Measurements from ENCODE around the gene TFIP11.

Gene TFIP11

DNA sequence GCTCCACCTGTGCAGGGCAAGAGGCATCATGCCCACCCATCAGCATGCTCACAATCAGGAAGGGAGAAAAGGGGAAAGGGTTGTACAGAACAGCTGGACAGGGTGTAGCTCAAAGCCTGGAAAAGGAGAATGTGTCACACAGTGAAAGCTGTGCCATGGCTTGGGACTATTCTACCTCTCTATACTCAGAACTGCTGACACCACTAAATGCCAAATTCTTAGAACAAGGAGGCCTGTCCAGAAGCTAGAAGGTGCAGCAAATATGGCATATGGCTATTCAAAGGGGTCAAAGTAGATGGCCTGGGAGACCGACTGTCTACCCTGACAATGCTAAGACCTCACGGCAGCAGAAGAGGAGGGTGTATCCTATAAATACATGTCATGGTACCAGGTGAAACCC, 41.5 kb downstream of the TFIP11 start:
- no peak overlapping the region for H3K27ac ChIP-seq
- TF ChIP-seq, protein P1, sequence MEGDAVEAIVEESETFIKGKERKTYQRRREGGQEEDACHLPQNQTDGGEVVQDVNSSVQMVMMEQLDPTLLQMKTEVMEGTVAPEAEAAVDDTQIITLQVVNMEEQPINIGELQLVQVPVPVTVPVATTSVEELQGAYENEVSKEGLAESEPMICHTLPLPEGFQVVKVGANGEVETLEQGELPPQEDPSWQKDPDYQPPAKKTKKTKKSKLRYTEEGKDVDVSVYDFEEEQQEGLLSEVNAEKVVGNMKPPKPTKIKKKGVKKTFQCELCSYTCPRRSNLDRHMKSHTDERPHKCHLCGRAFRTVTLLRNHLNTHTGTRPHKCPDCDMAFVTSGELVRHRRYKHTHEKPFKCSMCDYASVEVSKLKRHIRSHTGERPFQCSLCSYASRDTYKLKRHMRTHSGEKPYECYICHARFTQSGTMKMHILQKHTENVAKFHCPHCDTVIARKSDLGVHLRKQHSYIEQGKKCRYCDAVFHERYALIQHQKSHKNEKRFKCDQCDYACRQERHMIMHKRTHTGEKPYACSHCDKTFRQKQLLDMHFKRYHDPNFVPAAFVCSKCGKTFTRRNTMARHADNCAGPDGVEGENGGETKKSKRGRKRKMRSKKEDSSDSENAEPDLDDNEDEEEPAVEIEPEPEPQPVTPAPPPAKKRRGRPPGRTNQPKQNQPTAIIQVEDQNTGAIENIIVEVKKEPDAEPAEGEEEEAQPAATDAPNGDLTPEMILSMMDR (IDR thresholded peaks at IDR 0.05): no peak
- TF ChIP-seq ZFX (IDR thresholded peaks at IDR 0.05; ENCODE audit: borderline replicate concordance): no peak

DNA sequence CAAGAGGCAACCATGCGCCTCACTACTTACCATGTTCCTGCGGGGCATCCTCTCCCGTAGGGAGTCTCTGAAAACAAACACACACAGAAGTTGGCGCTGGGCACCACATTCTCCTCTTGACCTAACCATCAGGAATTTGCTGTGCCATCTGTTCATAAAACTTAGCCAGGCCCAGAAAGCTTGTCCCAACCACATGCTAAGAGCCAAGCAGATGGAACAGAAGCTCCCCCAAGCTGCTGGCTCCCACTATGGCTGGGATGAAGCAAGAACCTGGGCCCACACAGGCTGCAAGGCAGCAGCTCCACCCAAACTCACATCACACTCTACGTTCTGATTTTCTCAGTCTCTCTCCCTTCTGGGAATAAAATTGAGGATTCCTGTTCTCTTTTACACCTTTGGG, 46.1 kb downstream of the TFIP11 start:
- TF ChIP-seq ZFX (IDR thresholded peaks at IDR 0.05; ENCODE audit: borderline replicate concordance): no peak
- TF ChIP-seq, protein P1 (IDR thresholded peaks at IDR 0.05): no peak
- H3K27ac ChIP-seq: no peak overlapping the region

DNA sequence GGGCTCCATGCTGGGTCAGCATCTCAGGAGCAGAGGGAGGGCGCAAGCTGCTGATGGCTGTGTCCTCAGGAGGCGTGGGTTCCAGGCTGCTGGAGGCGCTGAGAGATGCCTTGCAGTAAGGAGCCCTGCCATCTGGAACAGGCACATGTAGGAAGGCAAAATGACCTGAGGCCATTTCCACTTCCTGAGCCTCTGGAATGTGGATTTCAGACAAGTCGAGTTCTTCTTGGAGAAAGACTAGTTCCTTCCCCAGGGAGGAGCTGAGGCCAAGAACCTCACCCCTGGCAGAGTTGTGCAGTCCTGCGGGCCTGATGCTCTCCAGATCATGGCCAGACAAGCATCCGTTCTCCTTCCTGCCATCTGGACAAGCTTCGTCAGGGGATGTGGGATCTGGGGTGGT, 48.0 kb downstream of the TFIP11 start:
- TF ChIP-seq, protein P1 (IDR thresholded peaks at IDR 0.05): no peak
- TF ChIP-seq ZFX (IDR thresholded peaks at IDR 0.05; ENCODE audit: borderline replicate concordance): no peak
- H3K27ac ChIP-seq: no peak overlapping the region

DNA sequence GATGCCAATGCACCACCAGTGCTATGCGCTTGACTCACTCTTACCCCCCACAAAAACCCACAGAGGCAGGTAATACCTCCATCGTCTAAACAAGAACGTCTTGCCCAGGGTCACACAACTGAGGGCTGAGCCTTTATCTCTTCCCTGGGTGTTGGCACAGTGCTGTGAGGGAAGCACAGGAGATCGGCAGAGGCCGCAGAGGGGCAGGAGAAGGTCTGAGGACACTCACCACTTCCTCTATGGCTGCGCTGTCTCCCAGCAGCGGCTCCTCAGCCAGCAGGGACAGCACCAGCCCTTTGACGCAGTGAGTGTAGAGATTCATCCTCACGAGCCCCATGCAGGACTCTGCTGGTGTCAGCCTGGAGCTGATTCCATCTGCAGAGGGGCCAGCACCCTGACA, 48.6 kb downstream of the TFIP11 start:
- no peak for TF ChIP-seq ZFX (IDR thresholded peaks at IDR 0.05; ENCODE audit: borderline replicate concordance)
- TF ChIP-seq, protein P1 (IDR thresholded peaks at IDR 0.05): no peak
- no peak overlapping the region for H3K27ac ChIP-seq

DNA sequence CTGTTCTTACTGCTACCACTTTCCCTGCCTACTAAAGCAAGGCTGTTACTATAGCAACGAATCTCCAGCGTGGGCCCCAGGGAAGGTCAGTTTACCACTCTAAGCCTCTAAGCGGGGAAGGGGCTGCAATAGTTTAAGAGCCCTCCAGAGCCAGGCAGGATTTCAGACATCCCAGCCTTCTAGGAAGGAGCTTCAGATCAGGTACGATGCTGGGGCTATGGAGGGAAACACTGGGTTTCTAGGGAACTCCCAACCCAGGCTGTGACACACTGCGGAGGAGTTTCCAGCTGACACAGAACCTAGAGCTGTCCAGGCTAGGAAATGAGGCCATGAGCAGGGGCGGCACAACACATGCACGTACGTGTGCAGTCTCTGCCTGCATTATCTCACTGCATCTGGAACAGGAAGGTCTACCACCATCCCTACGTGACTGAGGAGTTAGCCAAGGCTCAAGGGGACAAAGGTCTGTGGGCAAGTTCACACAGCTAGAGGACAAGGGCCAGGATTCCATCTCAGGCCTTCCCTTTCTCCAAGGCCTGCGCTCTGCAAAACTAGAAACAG, 49.1 kb downstream of the TFIP11 start:
- TF ChIP-seq ZFX (IDR thresholded peaks at IDR 0.05; ENCODE audit: borderline replicate concordance): no peak
- TF ChIP-seq, protein P1 (IDR thresholded peaks at IDR 0.05): no peak
- no peak overlapping the region for H3K27ac ChIP-seq

DNA sequence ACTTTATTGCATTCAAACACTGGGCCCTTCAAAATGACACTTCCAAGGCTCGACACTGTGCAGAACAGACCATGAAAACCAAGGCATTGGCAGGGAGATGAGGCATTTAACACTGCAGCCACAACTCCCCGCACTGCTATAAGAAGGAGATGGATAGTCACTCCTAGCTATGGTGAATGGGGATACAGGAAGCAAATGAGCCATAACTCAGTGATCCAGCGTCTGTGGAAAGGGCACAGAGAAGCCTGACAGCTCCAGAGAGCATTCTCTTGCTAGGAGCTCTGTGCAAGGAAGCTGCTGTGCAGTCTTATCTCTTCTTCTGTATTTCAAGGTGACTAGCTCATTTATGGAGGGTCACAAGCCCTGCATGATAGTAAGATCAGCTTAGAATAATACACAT, 49.6 kb downstream of the TFIP11 start:
- H3K27ac ChIP-seq: no peak overlapping the region
- TF ChIP-seq, protein P1 (IDR thresholded peaks at IDR 0.05): no peak
- no peak for TF ChIP-seq ZFX (IDR thresholded peaks at IDR 0.05; ENCODE audit: borderline replicate concordance)

DNA sequence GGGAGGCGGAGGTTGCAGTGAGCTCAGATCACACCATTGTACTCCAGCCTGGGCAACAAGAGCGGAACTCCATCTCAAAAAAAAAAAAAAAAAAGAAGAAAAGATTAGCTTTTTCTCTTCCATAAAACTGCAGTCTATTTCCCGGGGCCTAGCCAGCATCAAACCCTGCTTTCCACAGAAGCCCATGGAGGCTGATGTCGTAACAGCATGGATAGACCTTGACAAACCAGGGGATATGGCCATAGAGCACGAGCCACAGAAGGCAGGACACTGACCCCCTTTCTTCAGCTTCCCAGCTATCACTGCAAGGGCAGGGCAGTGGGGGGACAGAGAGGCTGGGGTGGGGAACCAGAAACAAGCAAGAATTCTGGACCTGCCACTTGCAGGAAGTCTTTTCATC, 50.2 kb downstream of the TFIP11 start:
- H3K27ac ChIP-seq: no peak overlapping the region
- TF ChIP-seq, protein P1 (IDR thresholded peaks at IDR 0.05): no peak
- no peak for TF ChIP-seq ZFX (IDR thresholded peaks at IDR 0.05; ENCODE audit: borderline replicate concordance)

Measured in 22Rv1 (cell line).